Epithelial cell of esophagus (primary cell): ENCODE data around the gene SELENOM.

Experiments used
- DNase-seq: peaks from one replicate; pipeline ENCODE4 v3.0.0; 2010; ENCODE audit warnings: low read depth
- H3K4me3 ChIP-seq: 2 replicates; pipeline ENCODE4 v1.5.1; 2011; ENCODE audit warnings: mild to moderate bottlenecking, low read length, control low read depth
- CTCF ChIP-seq: IDR thresholded peaks from 2 replicates; pipeline ENCODE4 v1.5.1; 2011; ENCODE audit warnings: low read depth, mild to moderate bottlenecking, low read length, control low read depth, inconsistent platforms; ENCODE audit not compliant: insufficient read depth; ENCODE audit errors: missing control alignments

Gene SELENOM

GRCh38 chr22:31087744-31088215 lies 19.6 kb downstream of the SELENOM start:
- TF ChIP-seq CTCF: no peak
- no peak for DNase-seq
- H3K4me3 ChIP-seq: no peak overlapping the region

- DNase-seq: peak; percentile 57
- no peak overlapping the region for H3K4me3 ChIP-seq
- TF ChIP-seq CTCF: no peak
Observed at GRCh38 chr22:31086703-31087330, 20.6 kb downstream of the SELENOM start.

GRCh38 chr22:31085928-31086327 lies 21.4 kb downstream of the SELENOM start:
- DNase-seq: no peak
- H3K4me3 ChIP-seq: no peak overlapping the region
- TF ChIP-seq CTCF: no peak

- no peak for TF ChIP-seq CTCF
- no peak for DNase-seq
- H3K4me3 ChIP-seq: peak overlapping the region; percentile 68
Observed at GRCh38 chr22:31085493-31085824, 21.9 kb downstream of the SELENOM start.

GRCh38 chr22:31084811-31085492 lies 22.4 kb downstream of the SELENOM start:
- peak overlapping the region; percentile 68 for H3K4me3 ChIP-seq
- TF ChIP-seq CTCF: peak; percentile 64
- DNase-seq: peak; percentile 75

- no peak for TF ChIP-seq CTCF
- no peak for DNase-seq
- H3K4me3 ChIP-seq: peak overlapping the region; percentile 68
Observed at GRCh38 chr22:31083923-31084810, 23.2 kb downstream of the SELENOM start.
